ENCODE data around the gene SKAP2. TPM values are rescaled to one million over a fixed set of nuclear protein-coding genes. Genes with fewer than 3 reads are reported as not detected.

Gene SKAP2
- polyA plus RNA-seq, 1 donor from 2014 or later: 3.6 TPM

DNA sequence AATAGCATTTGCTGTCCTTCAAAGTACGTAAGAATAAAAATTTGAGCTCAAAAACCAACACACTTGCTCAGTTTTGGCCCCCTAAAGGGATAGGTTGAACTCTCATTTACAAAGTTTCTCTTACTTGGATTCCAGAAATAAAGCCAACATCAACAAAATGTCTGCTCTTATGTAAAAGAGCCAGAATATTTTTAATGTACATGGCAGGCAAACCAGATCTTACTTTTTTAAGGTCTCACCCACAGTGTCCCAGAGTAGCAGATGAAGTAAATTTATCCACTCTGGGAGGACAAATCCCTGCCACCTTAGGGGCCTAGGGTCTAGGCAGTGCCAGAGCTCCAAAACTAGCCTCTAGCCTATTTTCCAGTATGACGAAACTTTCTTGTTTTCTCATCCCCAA is 159.6 kb downstream of the SKAP2 start:
- no peak overlapping the region for H2AFZ ChIP-seq (ENCODE audit: low read depth, low read length)
- TF ChIP-seq POLR2AphosphoS5 (IDR thresholded peaks at IDR 0.05): no peak
- no peak for TF ChIP-seq TAF1 (IDR thresholded peaks at IDR 0.05; ENCODE audit: low read depth)
- TF ChIP-seq, protein P1, sequence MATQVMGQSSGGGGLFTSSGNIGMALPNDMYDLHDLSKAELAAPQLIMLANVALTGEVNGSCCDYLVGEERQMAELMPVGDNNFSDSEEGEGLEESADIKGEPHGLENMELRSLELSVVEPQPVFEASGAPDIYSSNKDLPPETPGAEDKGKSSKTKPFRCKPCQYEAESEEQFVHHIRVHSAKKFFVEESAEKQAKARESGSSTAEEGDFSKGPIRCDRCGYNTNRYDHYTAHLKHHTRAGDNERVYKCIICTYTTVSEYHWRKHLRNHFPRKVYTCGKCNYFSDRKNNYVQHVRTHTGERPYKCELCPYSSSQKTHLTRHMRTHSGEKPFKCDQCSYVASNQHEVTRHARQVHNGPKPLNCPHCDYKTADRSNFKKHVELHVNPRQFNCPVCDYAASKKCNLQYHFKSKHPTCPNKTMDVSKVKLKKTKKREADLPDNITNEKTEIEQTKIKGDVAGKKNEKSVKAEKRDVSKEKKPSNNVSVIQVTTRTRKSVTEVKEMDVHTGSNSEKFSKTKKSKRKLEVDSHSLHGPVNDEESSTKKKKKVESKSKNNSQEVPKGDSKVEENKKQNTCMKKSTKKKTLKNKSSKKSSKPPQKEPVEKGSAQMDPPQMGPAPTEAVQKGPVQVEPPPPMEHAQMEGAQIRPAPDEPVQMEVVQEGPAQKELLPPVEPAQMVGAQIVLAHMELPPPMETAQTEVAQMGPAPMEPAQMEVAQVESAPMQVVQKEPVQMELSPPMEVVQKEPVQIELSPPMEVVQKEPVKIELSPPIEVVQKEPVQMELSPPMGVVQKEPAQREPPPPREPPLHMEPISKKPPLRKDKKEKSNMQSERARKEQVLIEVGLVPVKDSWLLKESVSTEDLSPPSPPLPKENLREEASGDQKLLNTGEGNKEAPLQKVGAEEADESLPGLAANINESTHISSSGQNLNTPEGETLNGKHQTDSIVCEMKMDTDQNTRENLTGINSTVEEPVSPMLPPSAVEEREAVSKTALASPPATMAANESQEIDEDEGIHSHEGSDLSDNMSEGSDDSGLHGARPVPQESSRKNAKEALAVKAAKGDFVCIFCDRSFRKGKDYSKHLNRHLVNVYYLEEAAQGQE (IDR thresholded peaks at IDR 0.05; ENCODE audit: borderline replicate concordance): no peak
- no peak for TF ChIP-seq SMC3 (conservative IDR thresholded peaks at IDR 0.05; ENCODE audit: poor library complexity)
- H3K36me3 ChIP-seq (ENCODE audit: insufficient read depth, low read length): no peaks in the 10 kb centered on the region
- H3K9me2 ChIP-seq (ENCODE audit: insufficient read depth, low read length): no peaks in the 10 kb centered on the region
- no peak overlapping the region for H3K4me2 ChIP-seq (ENCODE audit: low read length)
- H3K27me3 ChIP-seq (ENCODE audit: insufficient read depth, low read depth, low read length): no peaks in the 10 kb centered on the region
- no peaks in the 10 kb centered on the region for H3K79me2 ChIP-seq (replicated peaks; ENCODE audit: insufficient read depth, low read length)
- no peaks in the 10 kb centered on the region for H3K9me3 ChIP-seq (ENCODE audit: low read length)
- no peak overlapping the region for H3K9ac ChIP-seq (ENCODE audit: low read length)
- no peaks in the 10 kb centered on the region for H4K20me1 ChIP-seq (ENCODE audit: insufficient read depth)
- H3K4me3 ChIP-seq (ENCODE audit: low read length): no peak overlapping the region
- H3F3A ChIP-seq (ENCODE audit: insufficient read depth, low read length, poor library complexity, severe bottlenecking): no peaks in the 10 kb centered on the region
- H3K27ac ChIP-seq (ENCODE audit: low read length): no peak overlapping the region

DNA sequence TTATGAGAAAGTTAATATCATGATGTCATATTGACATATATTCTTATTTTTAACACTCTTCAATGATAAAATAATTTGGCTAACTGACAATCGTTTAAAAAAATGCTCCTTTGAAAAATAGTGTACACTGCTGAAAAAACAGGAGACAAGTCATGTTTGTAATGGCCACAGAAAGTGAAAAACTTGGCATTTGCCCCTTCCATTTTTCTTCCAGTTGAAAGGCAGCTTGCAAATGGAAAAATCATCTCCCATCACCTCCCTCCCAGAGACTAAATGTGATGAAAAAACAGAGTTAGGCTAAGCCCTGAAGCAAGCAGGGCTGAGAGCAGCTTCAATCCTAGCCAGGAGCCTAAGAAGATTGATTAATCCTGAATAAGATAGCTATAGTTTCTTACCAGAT is 160.4 kb downstream of the SKAP2 start:
- H3K9me2 ChIP-seq (ENCODE audit: insufficient read depth, low read length): no peaks in the 10 kb centered on the region
- H3F3A ChIP-seq (ENCODE audit: insufficient read depth, low read length, poor library complexity, severe bottlenecking): no peaks in the 10 kb centered on the region
- H3K4me2 ChIP-seq (ENCODE audit: low read length): no peak overlapping the region
- H3K27ac ChIP-seq (ENCODE audit: low read length): no peak overlapping the region
- no peaks in the 10 kb centered on the region for H3K27me3 ChIP-seq (ENCODE audit: insufficient read depth, low read depth, low read length)
- H3K4me3 ChIP-seq (ENCODE audit: low read length): no peak overlapping the region
- TF ChIP-seq POLR2AphosphoS5 (IDR thresholded peaks at IDR 0.05) (no peak), MXI1 (conservative IDR thresholded peaks at IDR 0.05; ENCODE audit: poor library complexity, severe bottlenecking) (no peak), EP300 (conservative IDR thresholded peaks at IDR 0.05; ENCODE audit: poor library complexity, severe bottlenecking) (no peak), TAF1 (IDR thresholded peaks at IDR 0.05; ENCODE audit: low read depth) (no peak), EZH2 (IDR thresholded peaks at IDR 0.05; ENCODE audit: borderline replicate concordance, insufficient read depth, low read length, poor library complexity, severe bottlenecking) (no peak), RAD21 (conservative IDR thresholded peaks at IDR 0.05) (no peak), SMC3 (conservative IDR thresholded peaks at IDR 0.05; ENCODE audit: poor library complexity) (no peak)
- TF ChIP-seq, protein P2, sequence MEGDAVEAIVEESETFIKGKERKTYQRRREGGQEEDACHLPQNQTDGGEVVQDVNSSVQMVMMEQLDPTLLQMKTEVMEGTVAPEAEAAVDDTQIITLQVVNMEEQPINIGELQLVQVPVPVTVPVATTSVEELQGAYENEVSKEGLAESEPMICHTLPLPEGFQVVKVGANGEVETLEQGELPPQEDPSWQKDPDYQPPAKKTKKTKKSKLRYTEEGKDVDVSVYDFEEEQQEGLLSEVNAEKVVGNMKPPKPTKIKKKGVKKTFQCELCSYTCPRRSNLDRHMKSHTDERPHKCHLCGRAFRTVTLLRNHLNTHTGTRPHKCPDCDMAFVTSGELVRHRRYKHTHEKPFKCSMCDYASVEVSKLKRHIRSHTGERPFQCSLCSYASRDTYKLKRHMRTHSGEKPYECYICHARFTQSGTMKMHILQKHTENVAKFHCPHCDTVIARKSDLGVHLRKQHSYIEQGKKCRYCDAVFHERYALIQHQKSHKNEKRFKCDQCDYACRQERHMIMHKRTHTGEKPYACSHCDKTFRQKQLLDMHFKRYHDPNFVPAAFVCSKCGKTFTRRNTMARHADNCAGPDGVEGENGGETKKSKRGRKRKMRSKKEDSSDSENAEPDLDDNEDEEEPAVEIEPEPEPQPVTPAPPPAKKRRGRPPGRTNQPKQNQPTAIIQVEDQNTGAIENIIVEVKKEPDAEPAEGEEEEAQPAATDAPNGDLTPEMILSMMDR (IDR thresholded peaks at IDR 0.05; ENCODE audit: poor library complexity, severe bottlenecking): no peak
- TF ChIP-seq, protein P1 (IDR thresholded peaks at IDR 0.05; ENCODE audit: borderline replicate concordance): no peak
- no peaks in the 10 kb centered on the region for H3K79me2 ChIP-seq (replicated peaks; ENCODE audit: insufficient read depth, low read length)
- H3K9me3 ChIP-seq (ENCODE audit: low read length): no peaks in the 10 kb centered on the region
- H4K20me1 ChIP-seq (ENCODE audit: insufficient read depth): no peaks in the 10 kb centered on the region
- H3K36me3 ChIP-seq (ENCODE audit: insufficient read depth, low read length): no peaks in the 10 kb centered on the region
- H3K9ac ChIP-seq (ENCODE audit: low read length): no peak overlapping the region
- H2AFZ ChIP-seq (ENCODE audit: low read depth, low read length): no peak overlapping the region
